ENCODE measurements around the gene VWC2L. TPM values are rescaled to one million over a fixed set of nuclear protein-coding genes. Genes with fewer than 3 reads are reported as not detected.
A peak's percentile ranks its signal among the peaks of the same experiment; 100 is the strongest.

Gene VWC2L
- total RNA-seq, 2 donors from 2014 or later = 0.27 TPM; not detected in 1

DNA sequence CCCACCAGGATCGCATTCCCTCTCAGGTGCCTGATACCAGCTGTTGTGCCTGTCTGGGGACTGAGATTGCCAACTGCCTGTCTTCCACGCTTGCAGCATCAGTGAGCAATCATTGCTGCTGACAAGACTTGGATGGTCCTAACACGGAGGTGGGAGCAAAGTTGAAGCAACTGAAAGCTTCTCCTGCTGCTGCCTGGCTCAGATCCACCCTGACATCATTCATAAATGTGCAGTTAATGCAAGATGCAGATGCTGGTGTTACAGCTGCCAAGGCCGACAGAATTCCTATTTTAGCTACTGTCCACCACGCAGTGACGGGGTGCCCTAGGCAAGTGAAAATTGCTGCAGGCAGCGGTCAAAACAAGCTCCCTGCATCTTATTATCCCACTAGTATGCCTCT, 131.4 kb downstream of the VWC2L start:
- peaks cover 3 to 19% of the 10 kb centered on the region in 2 donors for H3K4me1 ChIP-seq (ENCODE audit: control insufficient read depth in 1 of 2, low read depth in 2 of 2)
- H3K9me3 ChIP-seq = no peaks in the 10 kb centered on the region
- DNase-seq (ENCODE audit: low spot score) = no peak
- ATAC-seq (ENCODE audit: insufficient number of reproducible peaks, low FRiP score, low read depth) = peak; percentile 42
- H3K36me3 ChIP-seq = no peaks in the 10 kb centered on the region
- H3K27me3 ChIP-seq (replicated peaks; ENCODE audit: insufficient read depth) = no peaks in the 10 kb centered on the region
- H3K4me3 ChIP-seq = peak overlapping the region; percentile 8
- TF ChIP-seq, protein P1, sequence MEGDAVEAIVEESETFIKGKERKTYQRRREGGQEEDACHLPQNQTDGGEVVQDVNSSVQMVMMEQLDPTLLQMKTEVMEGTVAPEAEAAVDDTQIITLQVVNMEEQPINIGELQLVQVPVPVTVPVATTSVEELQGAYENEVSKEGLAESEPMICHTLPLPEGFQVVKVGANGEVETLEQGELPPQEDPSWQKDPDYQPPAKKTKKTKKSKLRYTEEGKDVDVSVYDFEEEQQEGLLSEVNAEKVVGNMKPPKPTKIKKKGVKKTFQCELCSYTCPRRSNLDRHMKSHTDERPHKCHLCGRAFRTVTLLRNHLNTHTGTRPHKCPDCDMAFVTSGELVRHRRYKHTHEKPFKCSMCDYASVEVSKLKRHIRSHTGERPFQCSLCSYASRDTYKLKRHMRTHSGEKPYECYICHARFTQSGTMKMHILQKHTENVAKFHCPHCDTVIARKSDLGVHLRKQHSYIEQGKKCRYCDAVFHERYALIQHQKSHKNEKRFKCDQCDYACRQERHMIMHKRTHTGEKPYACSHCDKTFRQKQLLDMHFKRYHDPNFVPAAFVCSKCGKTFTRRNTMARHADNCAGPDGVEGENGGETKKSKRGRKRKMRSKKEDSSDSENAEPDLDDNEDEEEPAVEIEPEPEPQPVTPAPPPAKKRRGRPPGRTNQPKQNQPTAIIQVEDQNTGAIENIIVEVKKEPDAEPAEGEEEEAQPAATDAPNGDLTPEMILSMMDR (IDR thresholded peaks at IDR 0.05) = no peak
- H3K27ac ChIP-seq = no peak overlapping the region

GRCh38 chr2:214542866-214543265, 132.0 kb downstream of the VWC2L start:
- TF ChIP-seq, protein P1 (IDR thresholded peaks at IDR 0.05) = no peak
- Histone ChIP-seq H3K4me3 (no peak overlapping the region), H3K9me3 (no peaks in the 10 kb centered on the region), H3K27ac (no peak overlapping the region), H3K27me3 (replicated peaks; ENCODE audit: insufficient read depth) (no peaks in the 10 kb centered on the region), H3K36me3 (no peaks in the 10 kb centered on the region), H3K4me1 (ENCODE audit: control insufficient read depth in 1 of 2, low read depth in 2 of 2) (peaks cover 3 to 19% of the 10 kb centered on the region in 2 donors)
- ATAC-seq (ENCODE audit: insufficient number of reproducible peaks, low FRiP score, low read depth) (no peak), DNase-seq (ENCODE audit: low spot score) (no peak)

GRCh38 chr2:214543386-214543955, 132.6 kb downstream of the VWC2L start:
- no peaks in the 10 kb centered on the region for H3K36me3 ChIP-seq
- no peak overlapping the region for H3K4me3 ChIP-seq
- ATAC-seq (ENCODE audit: insufficient number of reproducible peaks, low FRiP score, low read depth) (no peak), DNase-seq (ENCODE audit: low spot score) (no peak)
- H3K27me3 ChIP-seq (replicated peaks; ENCODE audit: insufficient read depth) = no peaks in the 10 kb centered on the region
- peaks cover 3 to 19% of the 10 kb centered on the region in 2 donors for H3K4me1 ChIP-seq (ENCODE audit: control insufficient read depth in 1 of 2, low read depth in 2 of 2)
- TF ChIP-seq, protein P1 (IDR thresholded peaks at IDR 0.05) = no peak
- no peaks in the 10 kb centered on the region for H3K9me3 ChIP-seq
- H3K27ac ChIP-seq = no peak overlapping the region

DNA sequence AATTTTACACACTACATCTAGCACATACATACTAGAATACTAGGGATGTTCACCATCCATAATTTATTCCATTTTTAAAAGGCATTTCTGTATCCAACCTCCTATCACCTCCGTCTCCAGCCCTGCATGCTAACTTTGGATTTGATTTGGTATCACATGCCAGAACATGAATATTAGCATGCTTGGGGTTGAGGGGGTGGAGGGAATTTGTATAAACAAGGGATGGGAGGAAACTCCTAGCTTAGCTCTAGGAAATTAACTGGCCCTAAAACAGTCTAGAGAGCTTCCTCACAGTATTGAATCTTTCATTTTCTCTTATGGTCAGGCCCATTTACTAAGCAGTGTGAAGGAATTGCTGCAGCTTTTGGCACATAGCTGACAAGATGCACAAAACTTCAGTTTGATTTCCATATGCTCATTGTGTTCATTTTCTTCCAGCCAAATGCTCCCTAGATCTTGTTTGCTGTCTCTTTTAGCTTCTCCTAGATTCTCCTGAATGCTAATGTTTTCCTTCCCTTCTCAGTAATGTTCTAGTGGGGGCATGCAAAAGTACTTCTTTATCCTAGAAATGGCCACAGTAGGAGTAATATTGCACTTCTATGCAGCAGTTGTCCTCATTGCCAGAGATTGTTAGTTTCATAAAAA, 135.2 kb downstream of the VWC2L start:
- DNase-seq (ENCODE audit: low spot score) = no peak
- H3K27ac ChIP-seq = no peak overlapping the region
- H3K36me3 ChIP-seq = no peaks in the 10 kb centered on the region
- no peaks in the 10 kb centered on the region for H3K27me3 ChIP-seq (replicated peaks; ENCODE audit: insufficient read depth)
- peaks cover 3 to 19% of the 10 kb centered on the region in 2 donors for H3K4me1 ChIP-seq (ENCODE audit: control insufficient read depth in 1 of 2, low read depth in 2 of 2)
- TF ChIP-seq, protein P1 (IDR thresholded peaks at IDR 0.05) = no peak
- H3K4me3 ChIP-seq = no peak overlapping the region
- H3K9me3 ChIP-seq = no peaks in the 10 kb centered on the region
- ATAC-seq (ENCODE audit: insufficient number of reproducible peaks, low FRiP score, low read depth) = no peak

DNA sequence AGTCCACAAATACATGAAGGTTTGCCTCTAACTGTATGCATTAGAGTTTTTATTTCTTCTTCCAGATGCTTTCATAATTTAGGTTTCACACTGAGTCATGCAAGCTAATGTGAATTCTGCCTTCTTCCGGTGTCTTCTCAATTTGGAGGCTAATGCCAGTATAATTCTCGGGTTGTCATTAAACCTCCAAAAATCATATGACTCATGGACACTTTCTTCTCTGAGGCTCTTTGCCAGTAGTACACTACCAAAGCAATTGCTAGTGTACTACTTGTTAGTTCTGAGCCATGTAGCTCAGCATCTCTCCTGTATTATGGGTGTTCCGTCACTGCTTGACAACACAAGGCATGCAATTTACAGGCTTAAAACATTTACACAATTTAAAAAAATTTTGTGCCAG, 137.1 kb downstream of the VWC2L start:
- no peak for ATAC-seq (ENCODE audit: insufficient number of reproducible peaks, low FRiP score, low read depth)
- Histone ChIP-seq H3K9me3 (no peaks in the 10 kb centered on the region), H3K4me3 (no peak overlapping the region), H3K4me1 (ENCODE audit: control insufficient read depth in 1 of 2, low read depth in 2 of 2) (peaks cover 0 to 11% of the 10 kb centered on the region in 2 donors), H3K27me3 (replicated peaks; ENCODE audit: insufficient read depth) (no peaks in the 10 kb centered on the region), H3K27ac (no peak overlapping the region), H3K36me3 (no peaks in the 10 kb centered on the region)
- DNase-seq (ENCODE audit: low spot score) = no peak
- TF ChIP-seq, protein P1 (IDR thresholded peaks at IDR 0.05) = no peak
